ENCODE measurements around the gene ANO4.

The ANO4 gene

GRCh38 chr12:100794441-100795173, at the start of gene ANO4:
Gene ANO4, plus strand, starts transcription at chr12:100794776. Its CDS starts 107,010 bp downstream, at chr12:100901786.
- no peak for DNase-seq

- DNase-seq: no peak
Observed at GRCh38 chr12:100745378-100746071, 49.1 kb upstream of the ANO4 start.

- DNase-seq: no peak
Observed at GRCh38 chr12:100752841-100753240, 41.7 kb upstream of the ANO4 start.

- no peak for DNase-seq
Observed at GRCh38 chr12:100753837-100754236, 40.7 kb upstream of the ANO4 start.

- no peak for DNase-seq
Observed at GRCh38 chr12:100755186-100755585, 39.4 kb upstream of the ANO4 start.

DNA sequence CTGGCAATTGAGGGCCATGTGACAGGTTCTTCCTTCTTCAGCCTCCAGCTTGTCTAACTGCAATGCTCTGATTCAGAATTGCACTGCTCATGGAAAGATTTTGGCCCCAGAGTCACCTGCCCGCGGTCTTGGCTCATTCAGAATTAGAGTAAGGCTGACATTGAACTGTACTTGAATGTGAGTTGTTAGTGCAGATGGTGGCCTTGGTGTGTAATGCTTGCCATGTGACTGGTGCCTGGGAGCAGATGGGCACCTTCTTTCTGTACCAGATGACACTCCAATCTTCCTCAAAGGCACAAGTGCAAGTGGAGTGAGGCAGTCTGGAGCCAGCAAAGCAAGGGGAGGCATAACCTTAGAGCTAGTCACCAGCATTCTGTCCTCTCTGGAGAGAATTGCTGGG, 36.5 kb upstream of the ANO4 start:
- no peak for DNase-seq

- no peak for DNase-seq
Observed at GRCh38 chr12:100767371-100767770, 27.2 kb upstream of the ANO4 start.

DNA sequence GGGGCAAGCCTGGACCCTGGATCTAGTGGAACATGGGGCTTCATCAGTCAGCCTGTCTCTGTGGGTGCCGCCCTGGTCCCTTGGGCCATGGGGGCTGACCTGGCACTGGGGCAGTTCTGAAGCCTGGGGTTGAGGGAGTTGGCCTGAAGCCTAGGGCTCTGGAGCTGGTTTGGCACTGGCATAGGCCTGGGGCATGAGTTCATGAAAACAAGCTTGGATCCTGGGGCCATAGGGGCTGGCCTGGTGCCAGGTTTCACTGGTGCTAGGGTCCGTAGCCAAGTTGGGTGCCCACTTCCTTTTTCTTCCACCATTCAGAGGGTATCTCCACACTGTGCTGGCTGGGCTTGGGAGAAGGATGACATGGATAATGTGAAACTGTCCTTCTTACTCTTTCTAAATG, 26.6 kb upstream of the ANO4 start:
- no peak for DNase-seq

DNA sequence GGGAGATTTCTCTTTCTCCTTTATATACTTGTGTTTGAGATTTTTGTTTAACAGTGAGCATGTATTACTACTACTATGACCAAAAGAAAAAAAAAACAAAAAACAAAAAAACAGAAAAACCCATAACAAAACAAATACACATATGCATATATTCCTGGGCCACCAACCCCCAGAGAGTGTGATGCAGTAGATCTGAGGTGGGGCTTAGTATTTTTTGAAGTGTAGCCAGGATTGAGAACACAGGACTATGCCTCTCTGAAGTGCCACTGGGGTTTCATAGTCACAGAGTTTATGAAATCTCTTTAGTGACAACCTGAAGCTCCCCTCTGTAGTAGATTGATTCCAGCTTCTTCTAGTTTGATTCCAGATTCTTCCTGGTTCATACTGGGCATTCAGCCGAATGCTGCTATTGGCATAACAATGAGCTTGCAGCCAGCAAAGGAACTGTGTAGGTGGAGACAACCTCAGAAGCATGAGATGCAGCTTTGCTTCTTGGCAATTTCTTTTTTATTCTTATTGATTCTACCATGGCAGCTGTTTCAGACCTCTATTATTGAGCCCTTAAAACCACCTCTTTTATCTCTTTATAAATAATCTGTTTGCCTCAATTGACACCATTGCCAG, 15.5 kb upstream of the ANO4 start:
- no peak for DNase-seq

DNA sequence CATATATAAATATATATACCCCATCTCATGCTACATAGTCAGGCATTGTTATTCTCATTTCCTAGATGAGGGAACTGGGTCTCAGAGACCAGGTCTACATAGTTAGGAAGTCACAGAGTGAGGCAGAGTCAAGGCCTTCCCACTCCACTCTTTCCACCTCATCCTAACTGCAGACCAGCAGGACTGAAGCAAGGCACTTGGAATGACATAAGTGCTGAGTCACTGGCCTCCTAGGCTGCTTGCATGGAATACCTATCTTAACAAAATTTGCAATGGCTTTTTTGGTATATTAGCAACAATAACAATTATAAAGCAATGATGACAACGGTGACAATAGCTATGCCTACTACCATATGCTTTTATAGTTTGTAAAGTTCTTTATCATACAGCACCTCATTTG, 5.4 kb upstream of the ANO4 start:
- no peak for DNase-seq

DNA sequence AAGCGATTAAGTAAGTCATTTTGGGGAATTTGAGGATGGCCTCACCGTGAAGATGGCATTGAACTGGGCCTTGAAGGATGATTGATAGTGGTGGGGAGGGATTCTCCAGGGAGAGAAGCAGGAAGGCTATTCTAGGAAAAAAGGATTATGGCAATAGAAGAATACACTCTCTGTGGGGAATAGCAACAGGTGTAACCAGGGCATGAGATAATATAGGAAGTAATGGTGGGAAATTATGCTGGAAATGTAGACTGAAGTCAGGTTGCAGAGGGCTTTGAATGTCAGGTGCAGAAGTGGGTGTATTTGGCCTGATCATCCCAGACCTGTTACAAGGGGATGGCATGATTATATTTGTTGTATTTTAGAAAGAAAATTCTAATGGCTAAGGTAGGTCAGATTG, 4.6 kb upstream of the ANO4 start:
- no peak for DNase-seq

- DNase-seq: no peak
Observed at GRCh38 chr12:100790552-100790951, 4.0 kb upstream of the ANO4 start.

- no peak for DNase-seq
Observed at GRCh38 chr12:100793182-100793581, 1.4 kb upstream of the ANO4 start.

DNA sequence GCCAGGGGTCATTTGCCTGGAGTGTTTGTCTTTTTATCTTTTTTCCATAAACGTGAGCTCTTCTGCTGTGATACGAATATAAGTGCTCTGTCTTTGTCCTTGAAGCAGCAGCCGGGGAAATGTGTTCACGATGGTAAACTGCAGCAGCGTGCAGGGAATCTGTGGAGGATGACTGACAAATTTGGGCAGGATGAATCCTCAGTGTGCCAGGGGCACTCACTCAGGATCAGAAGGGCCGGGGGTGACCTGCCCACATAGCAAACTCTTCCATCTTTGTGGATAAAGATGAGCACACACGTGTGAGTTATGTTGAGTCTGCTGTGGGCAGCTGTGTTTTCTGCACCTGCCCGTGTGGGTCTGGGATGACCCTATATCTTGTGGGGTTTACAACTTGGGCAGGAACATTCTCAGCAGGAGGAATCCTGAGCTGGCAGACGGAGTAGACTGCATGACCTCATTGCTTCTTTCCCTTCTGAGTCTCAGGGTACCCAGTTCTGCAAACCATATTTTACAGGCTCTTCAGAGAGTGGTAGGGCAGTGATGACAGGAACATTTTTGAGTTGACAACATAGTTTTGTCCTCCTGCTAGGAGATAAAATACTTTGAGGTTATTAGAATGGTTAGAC, 711 bp downstream of the ANO4 start:
- DNase-seq: no peak

GRCh38 chr12:100795800-100796179, 1.2 kb downstream of the ANO4 start:
- no peak for DNase-seq

GRCh38 chr12:100796621-100797020, 2.0 kb downstream of the ANO4 start:
- DNase-seq: no peak

- DNase-seq: no peak
Observed at GRCh38 chr12:100797246-100797645, 2.7 kb downstream of the ANO4 start.

GRCh38 chr12:100797786-100798185, 3.2 kb downstream of the ANO4 start:
- no peak for DNase-seq

- no peak for DNase-seq
Observed at GRCh38 chr12:100798286-100799160, 3.9 kb downstream of the ANO4 start.

DNA sequence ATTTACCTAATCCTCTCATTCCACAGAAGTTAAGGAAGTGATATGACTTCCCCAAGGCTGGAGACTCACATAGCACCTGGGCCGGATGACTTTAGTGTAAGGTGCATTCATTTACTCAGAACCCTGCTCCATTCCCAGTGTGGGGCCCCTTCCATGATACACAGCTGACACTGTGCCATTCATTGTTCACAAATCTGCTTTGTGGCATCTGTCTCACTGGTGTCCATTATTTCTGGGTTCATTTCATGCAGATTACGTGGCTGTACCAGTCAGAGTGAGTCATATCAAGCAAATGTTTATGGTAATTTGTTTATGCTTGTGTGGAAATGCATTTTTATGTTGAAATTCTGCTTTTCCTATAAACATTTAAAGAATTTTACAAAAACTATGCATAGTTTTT, 5.2 kb downstream of the ANO4 start:
- no peak for DNase-seq

DNA sequence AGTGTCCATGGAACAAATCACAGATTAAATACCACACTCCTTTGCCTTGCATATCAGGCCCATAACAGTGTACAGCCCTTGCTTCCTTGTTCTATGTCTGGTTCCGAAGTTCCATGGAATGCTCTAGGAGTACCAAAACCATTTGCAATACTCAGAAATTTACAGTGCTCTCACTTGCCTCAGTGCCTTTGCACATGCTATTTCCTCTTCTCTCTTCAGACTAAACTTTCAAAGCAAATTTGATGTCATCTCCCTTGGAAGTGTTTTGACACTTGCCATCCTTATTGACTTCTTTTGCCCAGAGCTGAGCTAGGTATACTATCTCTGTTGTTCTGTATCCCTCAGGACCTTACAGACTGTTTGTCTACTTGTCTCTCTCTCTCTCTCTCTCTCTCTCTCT, 6.1 kb downstream of the ANO4 start:
- DNase-seq: no peak

GRCh38 chr12:100801320-100801719, 6.7 kb downstream of the ANO4 start:
- no peak for DNase-seq

DNA sequence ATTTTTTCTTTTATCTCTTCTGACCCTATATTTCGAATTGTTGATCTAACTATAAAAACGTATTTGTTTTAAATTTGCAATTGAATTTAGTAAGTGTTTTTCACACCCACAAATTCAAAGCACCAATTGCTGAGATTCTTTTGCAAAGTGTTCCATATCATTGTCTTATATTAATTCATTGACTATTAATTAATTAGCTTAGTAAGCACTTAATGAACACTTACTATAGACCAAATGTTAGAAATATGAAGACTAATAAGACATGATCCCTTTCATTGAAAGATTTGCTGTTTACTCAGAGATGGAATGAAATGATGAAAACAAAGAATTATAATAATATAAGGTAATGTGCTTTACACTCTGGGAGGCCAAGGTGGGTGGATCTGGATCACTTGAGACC, 14.2 kb downstream of the ANO4 start:
- DNase-seq: no peak
